Aorta (tissue), 5 donors: Measurements from ENCODE around the gene ATP2B2. TPM values are rescaled to one million over a fixed set of nuclear protein-coding genes. Genes with fewer than 3 reads are reported as not detected.
"Not testable (repeated sequence)": the region's sequence is repeated elsewhere in the genome, so short reads cannot be mapped to it uniquely, and the experiment has no call there.

Experiments used
- ATAC-seq: fragments of 200-7000 bp; cut with Tn5 transposase; one replicate; pipeline ENCODE4 v1.9.1; 2022; ENCODE audit warnings: moderate library complexity; ENCODE audit not compliant: low FRiP score
- DNase-seq, 2 donors: peaks; one replicate each; pipeline ENCODE4 v3.0.0-alpha.2; 2020
- H3K27ac ChIP-seq, 2 donors: one replicate each; pipeline ENCODE4 v1.5.1; 2013; ENCODE audit warnings: low read length in 2 of 2, mild to moderate bottlenecking in 2 of 2, moderate library complexity in 2 of 2, control low read depth in 1 of 2, inconsistent platforms in 1 of 2, low read depth in 1 of 2
- H3K27me3 ChIP-seq, 2 donors: one replicate each; pipeline ENCODE4 v1.6.1; 2013; ENCODE audit warnings: control low read depth in 1 of 2, low read length in 1 of 2, mild to moderate bottlenecking in 1 of 2, moderate library complexity in 1 of 2; ENCODE audit not compliant: insufficient read depth in 2 of 2, control insufficient read depth in 1 of 2
- H3K36me3 ChIP-seq, 2 donors: one replicate each; pipeline ENCODE4 v1.6.1; 2013; ENCODE audit warnings: control low read depth in 1 of 2, low read length in 1 of 2, mild to moderate bottlenecking in 1 of 2; ENCODE audit not compliant: insufficient read depth in 2 of 2, control insufficient read depth in 1 of 2
- H3K4me1 ChIP-seq, 2 donors: one replicate each; pipeline ENCODE4 v1.6.1; 2013; ENCODE audit warnings: low read length in 2 of 2, control low read depth in 1 of 2, mild to moderate bottlenecking in 1 of 2, moderate library complexity in 1 of 2; ENCODE audit not compliant: insufficient read depth in 2 of 2, control insufficient read depth in 1 of 2
- H3K4me3 ChIP-seq, 2 donors: one replicate each; pipeline ENCODE4 v1.5.1; 2013; ENCODE audit warnings: low read length in 2 of 2, control low read depth in 1 of 2, mild to moderate bottlenecking in 1 of 2
- H3K9me3 ChIP-seq: one replicate; pipeline ENCODE4 v1.6.1; 2013; ENCODE audit warnings: mild to moderate bottlenecking, low read length; ENCODE audit not compliant: control insufficient read depth
- WGBS, 2 donors: extraction: QIAGEN DNeasy Blood & Tissue Kit; methylation state at CpG; one replicate each; pipeline ENCODE4 v1.1.7; 2013; 5-methylcytosine and 5-hydroxymethylcytosine counted together
- intact Hi-C, 2 donors: fragments of 100-400 bp; cut with DNase I; formaldehyde crosslinking; loops; one replicate each; pipeline versions ENCODE4 v1.14.2 to v1.15.0; 2022
- polyA plus RNA-seq, 2 donors: library from polyadenylated mRNA; stranded (reverse); fragments of 200-250 nt; gene quantifications; one replicate each; pipeline ENCODE4 v1.2.3, GENCODE V29; 2013
- total RNA-seq, 2 donors: library from RNA; stranded (reverse); fragmentation: NEBNext Ultra II Directional; extraction: Animal tissue kit (Norgen Biotek cat#: 25700); gene quantifications; one replicate each; pipeline ENCODE4 v1.2.1, GENCODE V29; 2021
- donor health status: healthy with polysubstance abuse.
- donor health status: Bipolar disorder and iron deficiency.
- donor health status: DM: no; HTN: no; CAD: no.
- donor health status: DM: no; HTN: no; CAD: no.
- donor health status: DM: yes; HTN: yes; CAD: no.

The ATP2B2 gene
- total and polyA plus RNA-seq, 4 donors, result 0.29 to 0.30 TPM; not detected in 2

DNA sequence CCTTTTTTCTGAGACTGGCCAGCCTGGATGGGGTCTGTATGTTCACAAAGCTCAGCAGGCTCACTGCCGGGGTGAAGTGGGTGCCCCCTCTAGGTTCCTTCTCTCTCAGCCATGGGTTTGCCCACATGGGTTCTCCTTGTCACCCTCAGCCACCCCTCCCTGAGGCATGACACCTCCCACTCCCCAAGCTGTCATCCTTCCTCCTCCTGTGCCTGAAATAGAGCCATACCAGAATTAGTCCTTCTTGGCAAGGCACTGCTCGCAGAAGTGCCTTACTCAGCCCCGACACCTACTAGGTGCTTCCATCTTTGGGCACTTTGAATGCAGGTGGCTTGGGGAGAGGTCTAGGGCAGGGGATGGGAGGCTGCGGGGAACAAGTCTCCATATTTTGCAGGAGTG, 121.5 kb downstream of the ATP2B2 start:
- Histone ChIP-seq H3K27ac (no peak overlapping the region), H3K9me3 (peaks cover 17% of the 10 kb centered on the region), H3K4me3 (no peak overlapping the region), H3K36me3 (no peaks in the 10 kb centered on the region), H3K4me1 (no peaks in the 10 kb centered on the region), H3K27me3 (no peaks in the 10 kb centered on the region)
- ATAC-seq, result no peak
- intact Hi-C loops, result no loop called here
- WGBS, 2 donors, result 86 to 87% methylated on average over 4 of the region's 4 CpGs
- no peak for DNase-seq

DNA sequence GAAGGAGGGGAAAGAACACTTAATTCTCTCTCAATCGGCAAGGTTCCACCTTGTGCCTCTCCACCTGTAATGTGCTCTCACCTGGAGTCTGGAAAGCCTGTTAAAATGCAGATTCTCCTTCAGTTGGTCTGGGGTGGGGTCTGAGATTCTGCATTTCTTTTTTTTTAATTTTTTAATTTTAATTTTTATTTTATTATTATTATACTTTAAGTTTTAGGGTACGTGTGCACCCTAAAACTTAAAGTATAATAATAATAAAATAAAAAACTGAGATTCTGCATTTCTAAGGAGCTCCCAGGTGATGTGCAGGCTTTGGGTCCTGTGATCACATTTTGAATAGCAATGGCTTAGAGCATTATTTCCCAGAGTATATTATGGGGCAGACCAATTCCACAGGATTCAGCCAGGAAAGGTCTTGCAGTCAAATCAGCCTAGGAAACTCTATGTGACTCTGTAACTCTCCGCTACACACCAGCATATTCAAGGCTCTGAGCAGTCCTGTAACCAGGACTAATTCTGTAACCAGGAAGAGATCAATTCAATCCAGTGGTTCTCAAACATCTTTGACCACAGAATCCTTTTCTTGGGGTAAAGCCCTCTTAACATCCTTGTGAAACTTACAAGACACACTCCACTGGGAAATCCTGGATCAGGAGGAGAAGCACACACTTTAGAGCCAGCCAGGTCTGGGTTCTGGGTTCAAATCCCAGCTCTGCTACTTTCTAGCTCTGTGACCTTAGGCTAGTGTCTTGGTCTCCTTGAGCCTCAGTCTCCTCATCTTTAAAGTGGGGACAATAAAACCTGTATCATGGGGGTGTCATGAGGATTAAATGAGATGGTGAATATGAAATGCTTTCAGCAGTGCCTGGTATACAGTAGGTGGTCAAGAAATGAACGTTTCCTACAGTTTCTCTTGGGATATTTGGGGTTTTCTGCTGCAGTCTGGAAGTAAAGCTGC, 122.2 kb downstream of the ATP2B2 start:
- intact Hi-C loops, result no loop called here
- 66 to 69% methylated on average over 4 of the region's 4 CpGs for WGBS, 2 donors
- no peak for DNase-seq
- no peaks in the 10 kb centered on the region for H3K36me3 ChIP-seq
- no peak overlapping the region for H3K4me3 ChIP-seq
- no peak overlapping the region for H3K27ac ChIP-seq
- H3K4me1 ChIP-seq, result no peaks in the 10 kb centered on the region
- ATAC-seq, result no peak
- H3K27me3 ChIP-seq, result no peaks in the 10 kb centered on the region
- H3K9me3 ChIP-seq, result peaks cover 13% of the 10 kb centered on the region

DNA sequence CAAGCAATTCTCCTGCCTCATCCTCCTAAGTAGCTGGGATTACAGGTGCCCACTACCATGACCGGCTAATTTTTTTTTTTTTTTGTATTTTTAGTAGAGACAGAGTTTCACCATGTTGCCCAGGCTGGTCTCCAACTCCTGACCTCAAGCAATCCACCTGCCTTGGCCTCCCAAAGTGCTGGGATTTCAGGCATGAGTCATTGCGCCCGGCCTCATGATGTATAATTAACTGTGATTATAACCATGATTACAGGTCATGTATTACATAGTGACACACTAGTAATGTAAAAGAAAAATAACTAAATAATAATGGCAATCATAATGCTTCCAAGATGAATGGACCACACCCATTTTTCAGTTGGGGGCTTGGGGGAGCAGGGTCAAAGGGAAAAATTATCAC, 122.9 kb downstream of the ATP2B2 start:
- H3K36me3 ChIP-seq, H3K27ac ChIP-seq, H3K9me3 ChIP-seq, H3K27me3 ChIP-seq, DNase-seq, intact Hi-C loops, ATAC-seq, H3K4me1 ChIP-seq, H3K4me3 ChIP-seq: not testable (repeated sequence)
- WGBS, 2 donors, result 84 to 89% methylated on average over 3 of the region's 3 CpGs

GRCh38 chr3:10381336-10381735, 124.0 kb downstream of the ATP2B2 start:
- H3K27me3 ChIP-seq, result no peaks in the 10 kb centered on the region
- ATAC-seq (no peak), DNase-seq (no peak)
- no peak overlapping the region for H3K27ac ChIP-seq
- intact Hi-C loops, result no loop called here
- H3K4me1 ChIP-seq, result no peaks in the 10 kb centered on the region
- H3K4me3 ChIP-seq, result no peak overlapping the region
- WGBS, 2 donors, result 73 to 75% methylated on average over 4 of the region's 4 CpGs
- no peaks in the 10 kb centered on the region for H3K9me3 ChIP-seq
- H3K36me3 ChIP-seq, result no peaks in the 10 kb centered on the region

GRCh38 chr3:10380906-10381305, 124.5 kb downstream of the ATP2B2 start:
- no peak overlapping the region for H3K27ac ChIP-seq
- no peaks in the 10 kb centered on the region for H3K36me3 ChIP-seq
- ATAC-seq, result no peak
- no peak overlapping the region for H3K4me3 ChIP-seq
- intact Hi-C loops, result no loop called here
- H3K4me1 ChIP-seq, result no peaks in the 10 kb centered on the region
- WGBS, 2 donors, result 41 to 51% methylated on average over 3 of the region's 3 CpGs
- H3K9me3 ChIP-seq, result no peaks in the 10 kb centered on the region
- no peak for DNase-seq
- H3K27me3 ChIP-seq, result no peaks in the 10 kb centered on the region

DNA sequence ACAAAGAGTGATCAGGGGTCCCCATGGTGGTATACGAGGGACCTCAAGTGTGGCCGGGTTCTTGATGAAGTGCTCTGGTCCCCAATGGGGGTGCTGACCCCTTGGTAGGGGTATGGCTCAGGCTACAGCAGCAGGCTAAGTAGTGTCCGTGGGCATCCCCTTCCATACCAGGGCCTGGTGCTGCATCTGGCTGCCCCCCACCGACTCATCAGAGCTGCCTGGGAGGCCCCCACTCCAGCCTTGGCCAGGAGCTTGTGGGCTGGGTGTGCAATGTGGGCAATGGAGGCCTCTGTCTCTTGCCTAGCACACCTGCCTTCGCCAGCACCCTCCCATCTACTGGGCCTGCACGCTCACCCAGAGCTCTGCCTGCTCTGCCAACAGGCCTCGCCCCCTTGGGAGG, 125.4 kb downstream of the ATP2B2 start:
- no peak overlapping the region for H3K27ac ChIP-seq
- no peaks in the 10 kb centered on the region for H3K36me3 ChIP-seq
- ATAC-seq (no peak), DNase-seq (no peak)
- H3K4me3 ChIP-seq, result no peak overlapping the region
- intact Hi-C loops, result no loop called here
- no peaks in the 10 kb centered on the region for H3K9me3 ChIP-seq
- 85 to 93% methylated on average over 7 of the region's 7 CpGs for WGBS, 2 donors
- H3K4me1 ChIP-seq, result no peaks in the 10 kb centered on the region
- no peaks in the 10 kb centered on the region for H3K27me3 ChIP-seq

- 79 to 80% methylated on average over 15 of the region's 15 CpGs for WGBS, 2 donors
- no peak overlapping the region for H3K4me3 ChIP-seq
- intact Hi-C loops, result no loop called here
- ATAC-seq, result no peak
- H3K36me3 ChIP-seq, result no peaks in the 10 kb centered on the region
- no peaks in the 10 kb centered on the region for H3K9me3 ChIP-seq
- H3K4me1 ChIP-seq, result no peaks in the 10 kb centered on the region
- H3K27me3 ChIP-seq, result no peaks in the 10 kb centered on the region
- no peak overlapping the region for H3K27ac ChIP-seq
- DNase-seq, result no peak
Observed at GRCh38 chr3:10379161-10379560, 126.2 kb downstream of the ATP2B2 start.

DNA sequence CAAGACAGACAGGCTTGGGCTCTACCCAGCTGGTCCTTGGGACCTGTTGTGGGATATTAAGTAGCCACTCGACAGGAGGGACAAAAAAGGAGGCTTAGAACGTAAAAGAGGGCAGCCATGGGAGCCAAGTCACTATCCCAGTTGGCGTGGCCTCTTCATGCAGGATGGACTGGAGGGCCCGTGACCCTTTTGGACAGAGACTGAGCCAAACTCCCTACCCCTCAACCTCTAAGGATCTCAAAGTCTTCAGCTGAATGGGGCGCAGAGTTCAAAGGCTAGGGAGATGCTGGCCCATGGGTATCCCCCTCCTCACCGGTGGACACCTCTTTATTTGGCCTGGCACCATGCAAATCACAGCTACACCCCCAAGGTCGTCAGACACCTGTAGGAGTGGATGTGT, 126.6 kb downstream of the ATP2B2 start:
- DNase-seq (peak in 1 of 2 donors; percentile 32), ATAC-seq (no peak)

GRCh38 chr3:10378246-10378645, 127.1 kb downstream of the ATP2B2 start:
- WGBS, 2 donors, result 82 to 87% methylated on average over 16 of the region's 16 CpGs
- ATAC-seq, result peak; percentile 30

More for the DNA sequence above, 126.6 kb downstream of the ATP2B2 start:
- WGBS, 2 donors, result 81 to 87% methylated on average over 7 of the region's 7 CpGs
- intact Hi-C loops, result no loop called here
- H3K27ac ChIP-seq, result no peak overlapping the region
- H3K9me3 ChIP-seq, result no peaks in the 10 kb centered on the region
- no peaks in the 10 kb centered on the region for H3K36me3 ChIP-seq
- H3K4me1 ChIP-seq, result no peaks in the 10 kb centered on the region
- no peaks in the 10 kb centered on the region for H3K27me3 ChIP-seq
- no peak overlapping the region for H3K4me3 ChIP-seq

More at GRCh38 chr3:10378246-10378645, 127.1 kb downstream of the ATP2B2 start:
- H3K4me3 ChIP-seq, result no peak overlapping the region
- intact Hi-C loops, result no loop called here
- H3K4me1 ChIP-seq, result no peaks in the 10 kb centered on the region
- no peak for DNase-seq
- no peaks in the 10 kb centered on the region for H3K27me3 ChIP-seq
- H3K27ac ChIP-seq, result no peak overlapping the region
- H3K36me3 ChIP-seq, result no peaks in the 10 kb centered on the region
- no peaks in the 10 kb centered on the region for H3K9me3 ChIP-seq
